Activated naive CD8-positive, alpha-beta T cell treated with anti-CD3 and anti-CD28 coated beads for 36 hours (primary cell): ENCODE data around the gene PKP1. TPM values are rescaled to one million over a fixed set of nuclear protein-coding genes. Genes with fewer than 3 reads are reported as not detected.
"Not testable (repeated sequence)": the region's sequence is repeated elsewhere in the genome, so short reads cannot be mapped to it uniquely, and the experiment has no call there.

Experiments
- DNase-seq: peaks from one replicate; pipeline ENCODE4 v3.0.0; 2021
- H3K27ac Mint-ChIP-seq: one replicate; pipeline ENCODE4 v1.8.0; 2022; ENCODE audit warnings: mild to moderate bottlenecking, moderate library complexity, mixed read lengths
- H3K27me3 Mint-ChIP-seq: one replicate; pipeline ENCODE4 v1.8.0; 2022; ENCODE audit warnings: mild to moderate bottlenecking, mixed read lengths
- H3K36me3 Mint-ChIP-seq: one replicate; pipeline ENCODE4 v1.8.0; 2021; ENCODE audit warnings: mild to moderate bottlenecking, mixed read lengths
- H3K4me1 Mint-ChIP-seq: one replicate; pipeline ENCODE4 v1.8.0; 2021; ENCODE audit warnings: mixed read lengths
- H3K4me3 Mint-ChIP-seq: one replicate; pipeline ENCODE4 v1.8.0; 2022; ENCODE audit warnings: mild to moderate bottlenecking, moderate library complexity, mixed read lengths
- H3K9me3 Mint-ChIP-seq: one replicate; pipeline ENCODE4 v1.8.0; 2022; ENCODE audit warnings: mixed read lengths
- total RNA-seq, 2 experiments: library from RNA; stranded (reverse); gene quantifications; one replicate each; pipeline ENCODE4 v1.2.3, GENCODE V29; 2021

The PKP1 gene
- total RNA-seq, 2 experiments from 2014 or later = 0.04 to 0.06 TPM

GRCh38 chr1:201254625-201255478 is 28.5 kb upstream of the PKP1 start:
- Mint-ChIP-seq H3K4me3 (no peak overlapping the region), H3K4me1 (no peaks in the 10 kb centered on the region), H3K36me3 (no peaks in the 10 kb centered on the region), H3K9me3 (no peaks in the 10 kb centered on the region), H3K27me3 (peaks cover 3% of the 10 kb centered on the region), H3K27ac (no peak overlapping the region)
- peak; percentile 68 for DNase-seq

GRCh38 chr1:201255479-201256362 is 27.6 kb upstream of the PKP1 start:
- Mint-ChIP-seq H3K4me3 (no peak overlapping the region), H3K4me1 (no peaks in the 10 kb centered on the region), H3K36me3 (no peaks in the 10 kb centered on the region), H3K9me3 (no peaks in the 10 kb centered on the region), H3K27ac (no peak overlapping the region), H3K27me3 (peaks cover 7% of the 10 kb centered on the region)
- DNase-seq = no peak

DNA sequence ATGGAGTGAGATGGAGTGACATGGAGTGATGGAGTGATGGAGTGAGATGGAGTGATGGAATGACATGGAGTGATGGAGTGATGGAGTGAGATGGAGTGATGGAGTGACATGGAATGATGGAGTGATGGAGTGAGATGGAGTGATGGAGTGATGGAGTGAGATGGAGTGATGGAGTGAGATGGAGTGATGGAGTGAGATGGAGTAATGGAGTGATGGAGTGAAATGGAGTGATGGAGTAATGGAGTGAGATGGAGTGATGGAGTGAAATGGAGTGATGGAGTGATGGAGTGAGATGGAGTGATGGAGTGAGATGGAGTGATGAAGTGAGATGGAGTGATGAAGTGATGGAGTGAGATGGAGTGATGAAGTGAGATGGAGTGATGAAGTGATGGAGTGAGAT is 25.2 kb upstream of the PKP1 start:
- not testable (repeated sequence) for H3K36me3 Mint-ChIP-seq, H3K9me3 Mint-ChIP-seq, DNase-seq, H3K4me3 Mint-ChIP-seq, H3K4me1 Mint-ChIP-seq, H3K27ac Mint-ChIP-seq, H3K27me3 Mint-ChIP-seq

DNA sequence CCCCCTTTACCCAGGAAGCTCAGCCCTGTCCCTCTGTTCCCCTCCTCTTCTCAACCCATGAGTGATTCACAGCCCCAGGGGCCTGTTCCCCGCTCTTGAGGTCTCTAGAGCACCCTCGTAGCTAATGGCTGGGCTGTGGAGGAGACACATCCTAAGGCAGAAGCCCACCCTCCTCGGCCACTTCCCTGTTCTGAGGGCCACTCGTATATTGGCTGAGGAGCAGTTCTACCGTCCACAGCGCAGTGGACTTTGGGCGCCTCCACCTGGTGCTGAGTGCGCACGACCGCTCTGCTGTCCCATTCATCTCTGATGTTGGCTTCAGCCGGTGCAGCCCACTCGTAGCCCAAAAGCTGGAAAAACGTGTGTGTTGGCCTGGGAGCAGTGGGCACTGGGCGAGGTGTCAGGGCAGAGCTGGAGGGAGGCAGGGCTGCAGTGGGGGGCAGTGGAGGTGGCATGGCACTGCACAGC is 24.5 kb upstream of the PKP1 start:
- peaks cover 6% of the 10 kb centered on the region for H3K27me3 Mint-ChIP-seq
- H3K4me3 Mint-ChIP-seq = no peak overlapping the region
- H3K36me3 Mint-ChIP-seq = no peaks in the 10 kb centered on the region
- DNase-seq = no peak
- H3K9me3 Mint-ChIP-seq = no peaks in the 10 kb centered on the region
- H3K27ac Mint-ChIP-seq = no peak overlapping the region
- H3K4me1 Mint-ChIP-seq = no peaks in the 10 kb centered on the region

GRCh38 chr1:201259476-201260235 is 23.6 kb upstream of the PKP1 start:
- no peaks in the 10 kb centered on the region for H3K9me3 Mint-ChIP-seq
- H3K4me1 Mint-ChIP-seq = no peaks in the 10 kb centered on the region
- no peak for DNase-seq
- H3K27me3 Mint-ChIP-seq = peaks cover 6% of the 10 kb centered on the region
- no peak overlapping the region for H3K27ac Mint-ChIP-seq
- peak overlapping the region; percentile 13 for H3K4me3 Mint-ChIP-seq
- H3K36me3 Mint-ChIP-seq = no peaks in the 10 kb centered on the region

GRCh38 chr1:201260236-201260590 is 23.1 kb upstream of the PKP1 start:
- Mint-ChIP-seq H3K36me3 (no peaks in the 10 kb centered on the region), H3K27me3 (peaks cover 6% of the 10 kb centered on the region), H3K9me3 (no peaks in the 10 kb centered on the region), H3K27ac (no peak overlapping the region), H3K4me3 (no peak overlapping the region), H3K4me1 (no peaks in the 10 kb centered on the region)
- DNase-seq = no peak

GRCh38 chr1:201260648-201261311 is 22.5 kb upstream of the PKP1 start:
- H3K36me3 Mint-ChIP-seq = no peaks in the 10 kb centered on the region
- H3K4me3 Mint-ChIP-seq = no peak overlapping the region
- no peaks in the 10 kb centered on the region for H3K9me3 Mint-ChIP-seq
- peaks cover 6% of the 10 kb centered on the region for H3K27me3 Mint-ChIP-seq
- DNase-seq = no peak
- no peak overlapping the region for H3K27ac Mint-ChIP-seq
- H3K4me1 Mint-ChIP-seq = no peaks in the 10 kb centered on the region

DNA sequence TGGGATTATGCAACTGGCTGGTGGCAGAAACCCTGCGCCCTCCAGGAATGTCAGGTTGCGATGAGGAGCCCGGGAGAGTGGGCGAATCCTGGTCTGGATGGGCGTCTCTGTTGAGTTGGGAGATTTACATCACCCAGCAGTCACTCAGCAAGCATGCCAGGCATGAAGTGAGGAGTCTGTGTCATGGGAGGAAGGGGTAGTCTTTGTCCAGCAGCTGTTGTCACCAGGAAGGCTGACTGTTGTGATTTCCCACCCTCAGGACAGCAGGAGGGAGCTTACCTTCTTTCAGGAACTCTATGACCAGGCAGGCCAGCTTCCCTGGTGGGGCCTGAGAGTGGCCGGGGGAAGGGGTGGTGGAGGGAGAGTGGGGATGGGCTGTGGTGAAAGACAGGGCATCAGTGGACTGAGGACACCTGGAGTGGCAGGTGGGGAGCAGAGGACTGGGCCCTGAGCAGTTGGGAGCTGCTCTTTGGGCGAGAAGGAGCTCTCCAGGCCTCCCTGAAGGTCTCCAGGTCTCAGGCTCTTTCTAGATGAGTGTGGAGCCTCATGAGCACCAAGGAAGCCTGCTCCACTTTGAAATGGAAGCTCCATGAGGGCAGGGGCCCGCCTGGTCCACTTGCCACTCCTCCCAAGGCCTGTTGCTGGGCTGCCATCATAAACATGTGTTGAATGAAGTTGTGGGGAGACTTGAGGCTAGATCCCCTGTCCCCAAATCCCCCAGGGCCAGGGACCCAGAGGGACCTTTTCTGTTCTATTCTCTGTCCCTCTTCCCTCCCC is 21.3 kb upstream of the PKP1 start:
- DNase-seq = no peak
- H3K4me3 Mint-ChIP-seq = no peak overlapping the region
- H3K27ac Mint-ChIP-seq = no peak overlapping the region
- no peaks in the 10 kb centered on the region for H3K36me3 Mint-ChIP-seq
- no peaks in the 10 kb centered on the region for H3K9me3 Mint-ChIP-seq
- peaks cover 6% of the 10 kb centered on the region for H3K27me3 Mint-ChIP-seq
- H3K4me1 Mint-ChIP-seq = no peaks in the 10 kb centered on the region

GRCh38 chr1:201262963-201263608 is 20.2 kb upstream of the PKP1 start:
- no peak for DNase-seq
- H3K4me1 Mint-ChIP-seq = no peaks in the 10 kb centered on the region
- H3K27me3 Mint-ChIP-seq = peaks cover 9% of the 10 kb centered on the region
- H3K36me3 Mint-ChIP-seq = no peaks in the 10 kb centered on the region
- H3K4me3 Mint-ChIP-seq = no peak overlapping the region
- no peak overlapping the region for H3K27ac Mint-ChIP-seq
- no peaks in the 10 kb centered on the region for H3K9me3 Mint-ChIP-seq

DNA sequence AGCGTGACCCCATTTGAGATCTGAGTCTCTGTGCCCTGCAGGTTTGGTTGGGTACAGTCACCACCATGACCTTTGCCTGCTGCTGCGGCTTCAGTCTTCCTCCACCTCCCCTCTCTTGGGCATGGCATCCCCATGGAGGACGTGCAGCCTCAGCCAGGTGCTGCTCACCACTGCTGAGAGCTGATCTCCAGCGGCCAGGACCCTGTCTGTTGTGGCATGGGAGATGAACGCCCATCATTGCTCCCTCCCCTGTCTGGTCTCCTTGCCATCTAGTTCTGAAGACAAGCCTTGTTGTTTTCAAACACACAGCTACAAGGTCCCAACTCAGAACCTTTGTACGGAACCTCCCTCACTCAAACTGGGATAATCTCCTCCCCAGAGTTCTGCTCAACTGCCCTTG is 19.2 kb upstream of the PKP1 start:
- no peak overlapping the region for H3K27ac Mint-ChIP-seq
- H3K27me3 Mint-ChIP-seq = peaks cover 10% of the 10 kb centered on the region
- DNase-seq = no peak
- no peaks in the 10 kb centered on the region for H3K4me1 Mint-ChIP-seq
- H3K9me3 Mint-ChIP-seq = no peaks in the 10 kb centered on the region
- no peak overlapping the region for H3K4me3 Mint-ChIP-seq
- no peaks in the 10 kb centered on the region for H3K36me3 Mint-ChIP-seq

GRCh38 chr1:201264554-201264953 is 18.8 kb upstream of the PKP1 start:
- no peak for DNase-seq

GRCh38 chr1:201265756-201266155 is 17.6 kb upstream of the PKP1 start:
- DNase-seq = no peak
- Mint-ChIP-seq H3K4me1 (no peaks in the 10 kb centered on the region), H3K36me3 (no peaks in the 10 kb centered on the region), H3K4me3 (no peak overlapping the region), H3K27ac (no peak overlapping the region), H3K27me3 (peaks cover 15% of the 10 kb centered on the region), H3K9me3 (no peaks in the 10 kb centered on the region)

More at GRCh38 chr1:201264554-201264953, 18.8 kb upstream of the PKP1 start:
- Mint-ChIP-seq H3K27ac (no peak overlapping the region), H3K4me1 (no peaks in the 10 kb centered on the region), H3K36me3 (no peaks in the 10 kb centered on the region), H3K9me3 (no peaks in the 10 kb centered on the region), H3K27me3 (peaks cover 15% of the 10 kb centered on the region), H3K4me3 (no peak overlapping the region)

DNA sequence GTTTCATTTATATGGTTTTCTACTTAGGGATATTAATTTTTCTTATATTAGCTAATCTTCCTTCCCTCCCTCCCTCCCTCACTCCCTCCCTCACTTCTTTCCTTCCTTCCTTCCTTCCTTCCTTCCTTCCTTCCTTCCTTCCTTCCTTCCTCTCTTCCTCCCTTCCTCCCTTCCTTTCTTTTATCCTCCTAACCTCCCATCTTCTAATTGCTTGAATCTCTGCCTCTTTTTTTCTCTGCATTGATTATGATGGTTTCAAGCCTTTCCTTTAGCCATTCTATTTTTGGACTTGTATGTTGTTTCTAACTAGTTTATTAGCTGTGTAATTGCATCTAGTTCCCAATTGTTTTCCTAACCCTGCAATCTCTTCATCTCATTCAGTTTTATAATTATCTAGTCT is 17.0 kb upstream of the PKP1 start:
- Mint-ChIP-seq H3K27ac (no peak overlapping the region), H3K4me1 (no peaks in the 10 kb centered on the region), H3K4me3 (no peak overlapping the region), H3K27me3 (peaks cover 14% of the 10 kb centered on the region), H3K9me3 (no peaks in the 10 kb centered on the region), H3K36me3 (no peaks in the 10 kb centered on the region)
- no peak for DNase-seq
